ENCODE data around the gene KIAA0232.
"Not testable (repeated sequence)": the region's sequence is repeated elsewhere in the genome, so short reads cannot be mapped to it uniquely, and the experiment has no call there.

KIAA0232 gene

DNA sequence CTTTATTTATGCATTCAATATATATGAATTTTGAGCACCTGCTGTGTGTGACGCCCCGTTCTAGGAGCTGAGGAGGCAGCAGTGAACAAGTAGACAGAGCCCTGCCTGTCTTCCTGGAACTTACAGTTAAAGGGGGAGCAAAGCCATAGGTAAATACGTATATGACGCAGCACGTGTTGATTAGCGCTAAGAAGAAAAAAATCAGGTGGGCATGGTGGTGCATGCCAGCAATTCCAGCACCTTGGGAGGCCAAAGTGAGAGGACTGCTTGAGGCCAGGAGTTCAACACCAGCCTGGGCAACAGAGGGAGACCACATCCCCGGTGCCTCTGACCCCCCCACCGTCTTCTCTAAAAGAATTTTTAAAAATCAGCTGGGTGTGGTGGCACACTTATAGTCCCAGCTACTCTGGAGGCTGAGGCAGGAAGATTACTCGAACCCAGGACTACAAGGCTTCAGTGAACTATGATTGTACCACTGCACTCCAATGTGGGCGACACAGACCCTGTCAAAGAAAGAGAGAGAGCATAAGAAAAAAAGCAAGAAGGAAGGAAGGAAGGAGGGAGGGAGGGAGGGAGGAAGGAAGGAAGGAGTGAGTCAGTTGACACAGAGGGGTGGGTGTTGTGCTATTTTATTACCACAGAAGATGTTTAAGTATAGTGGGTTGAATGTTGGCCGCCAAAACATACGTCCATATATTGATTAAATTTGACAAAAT is 5.4 kb upstream of the KIAA0232 start:
- DNase-seq (ENCODE audit: low spot score): no peak

DNA sequence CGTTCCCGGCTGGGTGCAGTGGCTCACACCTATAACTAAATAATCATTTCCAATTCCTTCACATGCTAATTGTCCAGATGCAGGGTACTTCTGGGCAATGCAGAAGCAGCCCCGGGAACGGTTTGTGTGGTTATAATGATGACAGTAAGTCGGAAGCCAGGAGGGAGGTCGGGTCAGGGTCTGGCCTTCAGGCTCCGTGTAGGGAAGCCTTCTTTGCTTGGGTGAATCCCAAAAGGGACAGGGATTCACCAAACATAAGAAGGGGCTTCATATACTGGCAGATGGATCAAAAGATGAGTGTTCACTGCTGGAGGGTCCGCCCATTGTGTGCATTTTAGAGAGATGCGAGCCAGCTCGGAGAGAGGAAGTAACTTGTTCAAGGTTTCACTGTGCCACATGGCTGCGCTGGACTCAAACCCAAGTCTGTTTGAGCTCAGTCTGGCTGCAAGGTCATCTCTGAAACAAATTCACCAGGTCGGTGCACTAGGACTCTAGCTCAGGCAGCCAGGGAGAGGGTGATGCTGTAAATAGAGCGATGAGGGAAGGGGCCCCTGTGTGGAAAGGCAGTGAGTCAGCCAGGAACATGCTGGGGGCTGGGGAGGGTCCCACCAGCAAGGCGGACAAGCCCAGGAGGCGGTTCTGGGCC is 4.8 kb upstream of the KIAA0232 start:
- no peak for DNase-seq (ENCODE audit: low spot score)

DNA sequence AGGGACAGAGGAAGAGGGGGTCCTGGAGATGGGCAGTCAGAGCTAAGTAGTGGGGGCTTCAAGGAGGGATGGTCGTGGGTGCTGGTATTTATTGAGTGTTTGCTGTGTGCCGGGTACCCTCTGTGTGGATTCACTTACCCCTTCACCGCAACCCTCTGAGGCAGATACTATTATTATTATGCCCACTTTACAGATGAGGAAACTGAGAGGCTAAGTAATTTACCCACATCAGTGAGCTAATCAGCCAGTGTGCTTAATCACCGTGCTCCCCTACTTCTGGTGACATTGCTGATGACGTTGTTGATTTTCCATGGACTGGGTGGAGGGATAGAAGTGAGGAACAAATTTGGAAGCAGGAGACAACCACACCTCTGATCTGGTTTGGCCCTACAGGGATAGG is 4.1 kb upstream of the KIAA0232 start:
- no peak for DNase-seq (ENCODE audit: low spot score)

DNA sequence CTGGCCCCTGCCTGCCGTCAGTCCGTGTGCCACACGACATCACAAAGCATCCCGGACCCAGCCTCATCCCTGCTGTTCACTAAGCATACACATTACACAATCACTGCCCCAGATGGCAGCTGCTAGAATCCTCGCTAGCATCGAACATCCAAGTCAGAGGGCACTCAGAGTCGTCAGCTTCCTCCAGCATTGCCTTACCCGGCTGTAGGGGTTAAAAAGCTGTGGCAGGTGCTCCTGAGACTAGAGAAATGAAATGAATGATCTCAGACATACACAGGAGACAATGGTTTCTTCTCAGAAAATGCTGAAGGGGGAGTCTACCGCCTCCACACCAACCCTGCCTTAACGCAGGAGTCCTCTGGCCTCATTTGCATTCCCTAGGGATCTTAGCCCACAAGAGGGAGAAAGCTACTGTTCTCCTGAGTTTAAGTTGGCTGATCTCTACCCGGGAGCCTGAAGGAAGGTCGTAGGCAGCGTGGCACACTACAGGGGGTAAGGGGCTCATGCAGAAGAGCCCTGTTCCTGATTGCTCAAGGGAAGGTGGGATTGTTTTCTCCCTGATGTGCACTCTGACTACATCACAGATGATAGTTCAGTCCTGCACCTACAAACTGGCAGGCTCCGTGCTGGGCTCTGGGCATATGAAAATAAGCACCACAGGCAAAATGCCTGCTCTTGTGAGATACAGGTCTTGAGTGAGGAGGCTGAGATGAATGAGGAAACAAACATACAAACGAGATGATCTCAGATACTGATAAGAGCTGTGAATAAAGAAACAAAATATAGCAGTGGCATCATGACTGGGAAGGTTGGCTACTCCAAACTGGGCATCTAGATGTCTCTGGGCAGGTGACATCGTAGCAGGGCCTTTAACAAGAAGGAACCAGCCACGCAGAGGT is 2.6 kb upstream of the KIAA0232 start:
- DNase-seq (ENCODE audit: low spot score): peak; percentile 67

DNA sequence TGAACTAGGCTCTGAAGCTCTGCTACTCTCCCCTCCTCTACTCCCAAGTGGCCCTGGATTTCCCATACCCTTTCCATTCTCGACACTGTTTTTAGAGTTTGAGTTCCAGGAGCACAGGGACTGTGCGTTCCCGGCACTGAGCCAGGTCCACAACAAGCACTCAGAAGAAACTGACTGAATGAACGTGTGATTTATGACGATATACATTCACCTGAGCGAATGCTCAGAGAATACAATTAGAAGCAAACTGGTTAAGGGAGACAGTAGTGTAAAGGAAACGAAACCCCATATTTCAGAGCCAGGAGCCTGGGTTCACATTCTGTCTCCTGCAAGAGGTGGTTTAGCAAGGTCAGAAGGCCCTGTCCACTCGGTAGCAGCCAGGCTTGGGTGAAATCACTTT is 1.4 kb upstream of the KIAA0232 start:
- DNase-seq (ENCODE audit: low spot score): no peak

DNA sequence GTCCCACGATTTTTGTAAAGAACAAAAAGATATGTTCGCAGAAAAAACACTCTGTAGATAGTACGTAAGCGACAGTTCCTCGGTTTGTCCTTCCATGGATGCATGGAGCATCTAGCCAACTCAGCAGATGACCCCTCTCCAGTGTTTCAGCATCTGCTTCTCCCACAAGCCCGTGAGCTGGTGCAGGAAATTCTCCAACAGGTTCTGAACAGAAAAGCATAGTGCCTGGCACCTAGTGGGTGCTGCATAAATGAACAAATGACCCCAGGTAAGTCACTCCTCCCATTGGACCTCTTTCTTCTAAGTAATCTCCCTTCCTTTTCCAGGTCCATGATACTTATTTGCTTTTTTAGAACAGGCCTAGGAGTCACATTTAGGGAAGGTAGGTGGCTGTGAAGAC is 966 bp upstream of the KIAA0232 start:
- peak; percentile 43 for DNase-seq (ENCODE audit: low spot score)

DNA sequence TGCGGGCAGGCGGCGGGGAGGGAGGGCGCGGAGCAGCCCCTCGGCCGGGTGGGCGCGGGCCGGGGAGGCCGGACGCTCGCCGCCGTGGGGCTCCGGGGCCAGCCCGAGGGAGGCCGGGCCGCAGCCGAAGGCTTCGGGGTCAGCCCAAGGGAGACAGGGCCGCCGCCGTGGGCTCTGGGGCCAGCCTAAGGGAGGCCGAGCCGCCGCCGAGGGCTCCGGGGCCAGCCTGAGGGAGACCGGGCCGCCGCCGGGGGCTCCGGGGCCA is 251 bp downstream of the KIAA0232 start:
- no peak for DNase-seq (ENCODE audit: low spot score)

DNA sequence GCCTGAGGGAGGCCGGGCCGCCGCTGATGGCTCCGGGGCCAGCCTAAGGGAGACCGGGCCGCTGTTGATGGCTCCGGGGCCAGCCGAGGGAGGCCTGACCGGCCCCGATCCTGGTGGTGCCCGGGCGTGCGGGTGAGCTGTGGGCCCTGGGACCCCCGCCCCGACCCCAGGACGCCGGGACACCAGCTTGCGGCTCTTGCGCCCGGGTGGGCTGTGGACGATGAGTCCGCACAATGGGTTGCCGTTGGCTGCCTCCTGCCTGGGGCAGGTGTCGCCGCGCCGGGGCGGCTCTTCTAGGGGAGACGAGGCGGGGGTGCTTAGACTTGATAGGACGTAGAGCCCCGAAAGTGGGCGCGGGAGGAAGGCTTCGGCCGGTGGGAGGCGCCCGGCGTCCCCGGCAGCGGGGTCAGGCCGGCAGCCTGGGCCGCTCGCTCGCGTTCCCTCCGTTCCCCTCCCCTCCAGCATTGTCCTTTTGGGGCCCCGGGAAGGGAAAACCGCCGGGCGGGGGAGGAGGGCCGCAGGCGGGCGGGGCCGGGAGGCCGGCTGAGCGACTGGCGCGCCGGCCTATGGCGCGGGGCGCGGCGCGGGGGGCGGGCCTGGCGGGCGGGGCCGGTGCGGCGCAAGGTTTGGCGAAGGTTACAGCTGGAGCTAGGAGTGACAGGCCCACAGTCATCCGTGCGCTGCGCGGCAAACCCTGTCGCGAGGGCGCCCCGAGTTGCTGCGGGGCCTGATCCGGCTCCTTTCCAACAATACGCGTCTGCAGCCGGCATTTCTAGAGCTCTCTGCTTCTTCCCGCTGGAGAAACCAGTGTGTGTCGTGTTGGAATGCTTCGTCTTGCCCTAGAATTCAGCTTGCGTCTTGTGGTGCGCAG is 819 bp downstream of the KIAA0232 start:
- peak; percentile 90 for DNase-seq (ENCODE audit: low spot score)

DNA sequence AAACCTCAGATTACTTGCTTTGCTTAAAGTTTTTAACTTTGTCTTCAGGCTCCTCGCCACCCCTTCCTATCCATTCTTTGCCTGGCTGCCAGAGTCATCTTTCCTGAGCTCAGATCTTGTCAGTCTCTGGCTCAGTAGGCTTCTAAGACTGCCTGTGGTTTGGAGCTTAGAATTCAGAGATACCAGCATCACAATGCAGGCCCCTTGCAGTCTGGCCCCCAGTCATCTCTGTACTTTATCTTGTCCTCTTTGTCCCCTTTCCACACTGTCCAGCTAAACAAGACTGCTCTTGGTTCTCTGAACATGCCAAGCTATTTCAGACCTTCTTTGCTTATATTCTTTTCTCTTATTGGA is 3.0 kb downstream of the KIAA0232 start:
- no peak for DNase-seq (ENCODE audit: low spot score)

DNA sequence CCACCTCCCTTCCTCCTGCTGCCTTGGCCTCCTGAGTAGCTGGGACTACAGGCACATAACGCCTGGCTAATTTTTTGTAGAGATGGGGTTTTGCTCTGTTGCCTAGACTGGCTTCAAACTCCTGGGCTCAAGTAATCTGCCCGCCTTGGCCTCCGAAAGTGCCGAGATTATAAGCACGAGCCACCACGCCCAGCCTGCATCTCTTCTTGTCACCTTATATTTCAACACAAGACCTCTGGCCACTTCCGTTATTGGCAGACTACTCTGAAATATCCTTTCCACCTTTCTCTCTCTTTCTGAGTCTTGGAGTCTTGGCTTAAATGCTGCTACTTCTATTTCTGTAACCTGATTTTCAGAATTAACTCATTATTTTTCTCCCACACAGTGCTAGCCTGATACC is 5.6 kb downstream of the KIAA0232 start:
- DNase-seq (ENCODE audit: low spot score): no peak

DNA sequence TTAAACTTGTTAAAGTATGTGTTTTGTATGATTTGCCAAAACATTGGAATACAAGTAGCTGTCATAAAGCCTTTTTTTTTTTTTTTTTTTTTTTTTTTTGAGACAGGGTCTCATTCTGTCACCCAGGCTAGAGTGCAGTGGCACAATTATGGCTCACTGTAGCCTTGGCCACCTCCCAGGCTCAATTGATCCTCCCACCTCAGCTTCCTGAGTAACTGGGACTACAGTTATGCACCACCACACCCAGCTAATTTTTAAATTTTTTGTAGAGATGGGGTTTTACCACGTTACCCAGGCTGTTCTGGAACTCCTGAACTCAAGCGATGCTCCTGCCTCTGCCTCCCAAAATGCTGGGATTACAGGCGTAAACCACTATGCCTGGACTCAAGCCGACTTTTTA is 8.7 kb downstream of the KIAA0232 start:
- DNase-seq (ENCODE audit: low spot score): not testable (repeated sequence)

DNA sequence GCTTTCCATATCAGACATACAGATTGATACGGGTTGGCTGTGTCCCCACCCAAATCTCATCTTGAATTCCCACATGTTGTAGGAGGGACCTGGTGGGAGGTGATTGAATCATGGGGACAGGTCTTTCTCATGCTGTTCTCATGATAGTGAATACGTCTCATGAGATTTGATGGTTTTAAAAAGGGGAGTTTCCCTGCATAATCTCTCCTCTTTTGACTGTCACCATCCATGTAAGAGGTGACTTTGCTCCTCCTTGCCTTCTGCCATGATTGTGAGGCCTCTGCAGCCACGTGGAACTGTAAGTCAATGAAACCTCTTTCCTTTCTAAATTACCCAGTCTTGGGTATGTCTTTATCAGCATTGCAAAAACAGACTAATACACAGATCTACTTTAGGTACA is 9.3 kb downstream of the KIAA0232 start:
- not testable (repeated sequence) for DNase-seq (ENCODE audit: low spot score)

DNA sequence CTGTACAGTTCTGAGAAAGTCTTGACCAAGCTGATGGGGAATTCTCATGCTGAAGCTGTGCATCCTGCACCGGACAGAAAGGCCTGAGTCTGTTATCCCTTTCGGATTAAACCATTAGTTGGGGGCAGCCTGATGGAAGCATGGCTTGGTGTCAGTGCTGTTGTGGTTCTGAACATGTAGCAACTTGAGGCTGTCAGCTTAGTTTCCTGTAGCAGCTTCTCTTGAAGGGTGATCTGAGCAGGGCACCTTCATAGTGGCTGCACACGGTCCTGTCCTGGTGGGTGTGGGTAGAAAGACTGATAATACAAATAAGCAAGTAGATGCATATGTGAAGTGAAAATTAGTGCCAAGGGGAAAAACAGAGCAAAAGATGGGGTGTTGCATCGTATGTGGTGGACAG is 11.7 kb downstream of the KIAA0232 start:
- DNase-seq (ENCODE audit: low spot score): no peak

DNA sequence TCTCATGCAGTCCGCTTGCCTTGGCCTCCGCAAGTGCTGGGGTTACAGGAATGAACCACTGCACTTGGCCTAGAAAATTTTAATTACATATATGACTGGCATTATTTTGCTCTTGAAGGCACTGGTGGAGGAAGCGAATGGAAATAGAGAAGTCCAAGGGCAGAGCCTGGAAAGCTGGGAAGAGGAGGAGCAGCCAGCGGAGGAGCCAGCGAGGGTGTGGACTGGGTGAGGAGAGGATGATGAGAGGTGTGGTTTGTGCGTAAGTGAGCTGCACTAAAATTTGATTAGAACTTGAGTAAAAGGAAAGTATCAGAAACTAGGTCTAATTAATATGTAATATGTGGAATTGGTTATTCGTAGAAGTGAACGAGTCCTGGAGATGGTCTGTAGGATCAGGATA is 13.3 kb downstream of the KIAA0232 start:
- DNase-seq (ENCODE audit: low spot score): no peak

DNA sequence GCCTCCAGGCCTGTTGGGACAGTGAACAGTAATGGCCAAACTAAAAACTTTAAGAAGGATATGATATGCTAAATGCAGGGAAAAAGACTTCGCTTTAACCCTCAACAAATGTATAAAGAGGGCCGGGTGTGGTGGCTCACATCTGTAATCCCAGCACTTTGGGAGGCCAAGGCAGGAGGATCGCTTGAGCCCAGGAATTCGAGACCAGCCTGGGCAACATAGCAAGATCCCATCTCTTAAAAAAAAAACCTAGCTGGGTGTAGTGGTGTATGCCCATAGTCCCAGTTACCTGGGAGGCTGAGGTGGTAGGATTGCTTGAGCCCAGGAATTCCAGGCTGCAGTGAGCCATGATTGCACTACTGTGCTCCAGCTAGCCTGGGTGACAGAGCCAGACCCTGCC is 14.8 kb downstream of the KIAA0232 start:
- not testable (repeated sequence) for DNase-seq (ENCODE audit: low spot score)

DNA sequence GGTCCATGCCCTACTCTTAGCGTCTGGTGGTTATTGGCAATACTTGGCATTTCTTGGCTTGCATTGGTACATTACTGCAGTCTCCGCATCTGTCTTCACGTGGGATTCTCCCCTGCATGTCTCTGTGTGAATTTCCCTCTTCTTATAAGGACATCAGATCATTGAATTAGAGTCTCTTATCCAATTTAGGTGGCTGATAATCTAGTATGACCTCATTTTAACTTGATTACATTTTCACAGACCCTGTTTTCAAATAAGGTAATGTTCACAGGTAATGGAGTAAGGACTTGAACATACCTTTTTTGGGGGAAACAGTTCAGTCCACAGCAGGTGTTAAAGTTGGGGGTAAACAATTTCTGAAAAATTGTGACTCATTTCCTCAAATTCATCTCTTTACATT is 16.6 kb downstream of the KIAA0232 start:
- no peak for DNase-seq (ENCODE audit: low spot score)

DNA sequence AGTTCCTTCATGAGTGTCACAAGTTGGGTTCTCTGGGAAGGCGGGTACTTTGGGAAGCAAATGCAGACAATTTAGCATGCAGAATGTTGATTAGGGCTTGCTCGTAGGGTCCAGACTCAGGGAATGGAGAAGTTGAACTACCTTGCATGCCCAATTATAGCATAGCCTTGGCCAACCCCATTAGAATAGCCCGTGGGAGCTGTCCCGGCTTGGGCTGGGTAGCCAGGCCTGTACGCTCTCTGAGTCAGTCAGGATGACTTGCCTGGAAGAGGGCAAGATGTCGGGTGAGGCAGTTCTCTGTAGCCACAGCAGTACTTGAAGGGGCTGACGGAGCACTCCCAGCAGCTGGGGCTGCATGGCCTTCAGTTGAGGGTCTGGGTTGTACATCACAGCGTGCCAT is 19.5 kb downstream of the KIAA0232 start:
- no peak for DNase-seq (ENCODE audit: low spot score)

DNA sequence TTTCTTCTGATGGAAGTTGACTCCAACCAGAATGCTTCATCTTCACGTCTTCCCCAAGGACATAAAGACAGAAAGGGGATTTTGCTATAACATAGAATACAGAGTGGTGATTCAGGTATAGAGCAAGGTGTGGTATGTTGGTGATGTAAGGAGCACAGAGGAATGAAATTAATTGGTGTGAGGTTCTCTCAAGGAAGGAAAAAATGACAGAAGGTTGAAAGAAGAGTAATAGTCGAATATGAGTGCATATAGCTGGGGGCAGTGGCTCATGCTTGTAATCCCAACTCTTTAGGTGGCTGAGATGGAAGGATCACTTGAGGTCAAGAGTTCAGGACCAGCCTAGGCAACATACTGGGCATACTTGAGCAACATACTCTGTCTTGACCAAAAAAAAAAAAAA is 20.1 kb downstream of the KIAA0232 start:
- no peak for DNase-seq (ENCODE audit: low spot score)

DNA sequence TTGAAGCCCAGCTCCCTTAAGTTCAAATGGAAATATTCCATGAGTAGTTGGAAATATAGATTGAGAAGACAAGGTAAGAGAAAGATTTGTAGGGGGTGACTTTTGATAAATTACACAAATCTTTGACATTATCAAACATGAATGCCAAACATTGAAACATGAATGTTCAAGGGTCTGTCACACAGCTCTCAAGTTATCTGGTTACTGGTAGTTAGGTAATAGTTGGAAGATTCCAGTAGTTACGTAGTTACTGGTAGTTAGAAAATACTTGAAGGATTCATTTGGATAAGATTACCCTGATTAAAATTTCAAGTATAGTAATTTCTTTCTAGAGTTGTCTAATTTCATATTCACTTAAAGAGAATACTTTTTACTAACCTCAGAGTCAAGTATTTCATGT is 20.7 kb downstream of the KIAA0232 start:
- no peak for DNase-seq (ENCODE audit: low spot score)

DNA sequence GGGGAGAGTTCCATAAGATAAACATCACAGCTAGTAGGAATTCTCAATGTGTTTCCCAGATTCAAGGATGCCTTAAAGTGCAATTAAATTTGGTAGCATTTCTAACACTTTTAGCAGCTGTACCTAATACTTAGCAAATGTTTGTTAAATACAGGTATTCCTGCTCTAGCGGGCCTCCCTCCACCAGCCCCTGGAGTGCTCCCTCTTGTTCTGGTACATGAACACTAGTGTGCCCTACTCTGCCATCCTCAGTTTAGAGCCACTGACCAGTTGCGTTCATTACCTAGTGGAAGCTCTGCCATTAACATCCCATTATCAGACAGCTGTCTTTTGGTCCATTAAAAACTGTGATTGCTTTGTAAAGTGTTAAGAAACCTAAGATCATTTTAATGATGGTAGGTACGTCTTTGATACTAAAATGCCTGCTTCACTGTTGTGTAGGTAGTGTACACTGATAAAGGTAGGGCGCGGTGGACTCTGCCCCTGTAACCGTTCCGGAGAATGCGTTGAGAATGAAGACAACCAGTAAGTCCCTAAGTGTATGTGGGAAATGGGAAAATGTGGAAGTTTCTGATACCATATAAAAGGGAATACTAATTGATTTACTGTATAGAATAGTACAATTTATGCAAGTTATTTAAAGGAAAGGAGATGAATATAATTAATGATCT is 21.7 kb downstream of the KIAA0232 start:
- DNase-seq (ENCODE audit: low spot score): no peak

DNA sequence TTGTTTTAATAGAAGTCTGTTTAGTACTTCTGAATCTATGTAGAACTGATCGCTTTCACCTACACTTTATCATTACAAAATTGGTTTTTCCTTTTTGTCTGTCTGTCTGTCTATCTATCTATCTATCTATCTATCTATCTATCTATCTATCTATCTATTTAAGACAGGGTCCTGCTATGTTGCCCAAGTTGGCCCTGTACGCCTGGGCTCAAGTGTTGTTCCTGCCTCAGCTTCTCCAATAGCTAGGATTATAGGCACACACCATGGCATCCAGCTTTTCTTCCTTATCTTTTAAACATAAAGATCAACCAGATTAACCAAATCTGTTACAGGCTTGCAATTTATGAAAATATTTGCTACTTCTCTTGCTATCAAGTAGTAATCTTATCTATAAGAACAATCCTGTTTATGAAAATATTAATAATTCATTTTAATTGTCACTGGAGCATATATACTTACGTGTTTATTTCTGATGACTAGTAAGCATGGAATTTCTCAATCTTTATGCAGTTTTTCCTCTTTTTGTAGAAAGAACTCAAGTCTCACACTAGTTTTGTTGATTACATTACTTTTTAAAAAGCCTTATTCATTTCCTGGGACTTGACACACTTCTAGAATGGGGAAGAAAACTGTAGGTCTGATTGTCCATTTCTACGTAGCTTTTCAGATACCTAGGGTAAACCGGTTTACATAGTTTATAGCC is 24.5 kb downstream of the KIAA0232 start:
- DNase-seq (ENCODE audit: low spot score): no peak

Data from pons (tissue), 1 donor.